IgD-negative memory B cell (primary cell): ENCODE data around the gene SF3A1. TPM values are rescaled to one million over a fixed set of nuclear protein-coding genes. Genes with fewer than 3 reads are reported as not detected.
A peak's percentile ranks its signal among the peaks of the same experiment; 100 is the strongest.
"Not testable (repeated sequence)": the region's sequence is repeated elsewhere in the genome, so short reads cannot be mapped to it uniquely, and the experiment has no call there.

ENCODE experiments used
- H3K27ac Mint-ChIP-seq, 3 donors: one replicate each; pipeline ENCODE4 v1.8.0; 2020 to 2022; ENCODE audit warnings: mild to moderate bottlenecking in 3 of 3, mixed read lengths in 3 of 3, moderate library complexity in 1 of 3
- H3K27me3 Mint-ChIP-seq: one replicate; pipeline ENCODE4 v1.8.0; 2021; ENCODE audit warnings: mixed read lengths
- H3K36me3 Mint-ChIP-seq: one replicate; pipeline ENCODE4 v1.8.0; 2020; ENCODE audit warnings: mild to moderate bottlenecking, mixed read lengths
- H3K4me1 Mint-ChIP-seq, 3 donors: one replicate each; pipeline ENCODE4 v1.8.0; 2020 to 2022; ENCODE audit warnings: mixed read lengths in 3 of 3, mild to moderate bottlenecking in 1 of 3
- H3K4me3 Mint-ChIP-seq, 4 donors: one replicate each; pipeline ENCODE4 v1.8.0; 2020 to 2022; ENCODE audit warnings: mild to moderate bottlenecking in 4 of 4, mixed read lengths in 4 of 4, moderate library complexity in 3 of 4
- H3K9me3 Mint-ChIP-seq, 3 donors: one replicate each; pipeline ENCODE4 v1.8.0; 2020 to 2021; ENCODE audit warnings: mixed read lengths in 3 of 3, mild to moderate bottlenecking in 1 of 3
- polyA plus RNA-seq: library from polyadenylated mRNA; unstranded; fragments of 300-500 nt; fragmentation: Illumina TruSeq; gene quantifications from one replicate; pipeline ENCODE4 v1.2.3, GENCODE V29; 2021

Gene SF3A1
- polyA plus RNA-seq: 120 TPM

- H3K36me3 Mint-ChIP-seq: peaks cover 2% of the 10 kb centered on the region
- no peaks in the 10 kb centered on the region for H3K27me3 Mint-ChIP-seq
- H3K4me3 Mint-ChIP-seq: peak within 1 kb of the TSS; percentile 94 to 99 (median 99)
- no peaks in the 10 kb centered on the region for H3K9me3 Mint-ChIP-seq
- peak within 1 kb of the TSS; percentile 95 to 99 (median 96) for H3K27ac Mint-ChIP-seq
- peaks cover 27 to 42% (median 39%) of the 10 kb centered on the region in 3 donors for H3K4me1 Mint-ChIP-seq
Measured at GRCh38 chr22:30356449-30357235, at the start of gene SF3A1, which contains the start of gene CCDC157. Gene SF3A1, minus strand, starts transcription at chr22:30356894. Its CDS starts 102 bp downstream, at chr22:30356792. Gene CCDC157, plus strand, starts transcription at chr22:30357007. Its CDS starts 8,994 bp downstream, at chr22:30366001.

DNA sequence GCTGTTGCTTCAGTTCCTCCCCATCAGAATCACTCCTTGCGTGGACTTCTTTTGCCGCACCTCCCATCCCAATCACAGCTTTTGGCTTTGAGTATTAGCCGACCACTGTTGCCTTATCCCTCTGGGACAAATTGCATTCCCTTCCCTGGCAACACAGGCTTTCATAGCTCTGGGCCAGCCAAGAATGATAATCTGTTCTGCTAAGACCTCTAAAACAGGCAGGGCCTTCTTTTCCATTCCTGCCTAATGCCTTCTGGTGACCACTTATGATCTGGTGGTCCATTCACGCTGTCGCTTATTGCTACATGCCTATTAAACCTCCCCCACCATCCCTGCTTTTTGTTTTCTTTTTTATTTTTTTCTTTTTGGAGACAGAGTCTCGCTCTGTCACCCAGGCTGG lies 49.7 kb upstream of the SF3A1 start:
- Mint-ChIP-seq H3K4me1 (no peaks in the 10 kb centered on the region), H3K27me3 (no peaks in the 10 kb centered on the region), H3K27ac (no peak overlapping the region), H3K36me3 (no peaks in the 10 kb centered on the region), H3K4me3 (no peak overlapping the region), H3K9me3 (no peaks in the 10 kb centered on the region)

GRCh38 chr22:30405731-30406130 lies 49.0 kb upstream of the SF3A1 start:
- Mint-ChIP-seq H3K9me3 (no peaks in the 10 kb centered on the region), H3K4me1 (no peaks in the 10 kb centered on the region), H3K36me3 (no peaks in the 10 kb centered on the region), H3K4me3 (no peak overlapping the region), H3K27ac (no peak overlapping the region), H3K27me3 (no peaks in the 10 kb centered on the region)

- Mint-ChIP-seq H3K4me3 (no peak overlapping the region), H3K9me3 (no peaks in the 10 kb centered on the region), H3K27me3 (peaks cover under 1% of the 10 kb centered on the region), H3K27ac (no peak overlapping the region), H3K36me3 (no peaks in the 10 kb centered on the region), H3K4me1 (peaks cover 0 to 1% (median 0%) of the 10 kb centered on the region in 3 donors)
Measured at GRCh38 chr22:30404307-30404706, 47.6 kb upstream of the SF3A1 start.

DNA sequence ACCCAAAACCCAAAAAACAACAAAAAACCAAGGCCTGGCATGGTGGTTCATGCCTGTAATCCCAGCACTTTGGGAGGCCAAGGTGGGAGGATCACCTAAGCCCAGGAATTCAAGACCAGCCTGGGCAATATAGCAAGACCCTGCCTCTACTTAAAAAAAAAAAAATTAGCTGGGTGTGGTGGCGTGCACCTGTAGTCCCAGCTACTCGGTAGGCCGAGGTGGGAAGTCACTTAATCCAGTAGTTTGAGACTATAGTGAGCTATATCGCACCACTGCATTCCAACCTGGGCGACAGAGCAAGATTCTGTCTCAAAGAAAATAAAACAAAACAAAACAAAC lies 46.0 kb upstream of the SF3A1 start:
- H3K9me3 Mint-ChIP-seq, H3K36me3 Mint-ChIP-seq, H3K4me3 Mint-ChIP-seq, H3K27ac Mint-ChIP-seq, H3K4me1 Mint-ChIP-seq: not testable (repeated sequence)
- H3K27me3 Mint-ChIP-seq: peaks cover 15% of the 10 kb centered on the region

GRCh38 chr22:30402028-30402765 lies 45.5 kb upstream of the SF3A1 start:
- H3K27me3 Mint-ChIP-seq: peaks cover 20% of the 10 kb centered on the region
- peaks cover 0 to 1% (median 0%) of the 10 kb centered on the region in 3 donors for H3K4me1 Mint-ChIP-seq
- H3K4me3 Mint-ChIP-seq: no peak overlapping the region
- H3K27ac Mint-ChIP-seq: no peak overlapping the region
- H3K36me3 Mint-ChIP-seq: no peaks in the 10 kb centered on the region
- no peaks in the 10 kb centered on the region for H3K9me3 Mint-ChIP-seq

DNA sequence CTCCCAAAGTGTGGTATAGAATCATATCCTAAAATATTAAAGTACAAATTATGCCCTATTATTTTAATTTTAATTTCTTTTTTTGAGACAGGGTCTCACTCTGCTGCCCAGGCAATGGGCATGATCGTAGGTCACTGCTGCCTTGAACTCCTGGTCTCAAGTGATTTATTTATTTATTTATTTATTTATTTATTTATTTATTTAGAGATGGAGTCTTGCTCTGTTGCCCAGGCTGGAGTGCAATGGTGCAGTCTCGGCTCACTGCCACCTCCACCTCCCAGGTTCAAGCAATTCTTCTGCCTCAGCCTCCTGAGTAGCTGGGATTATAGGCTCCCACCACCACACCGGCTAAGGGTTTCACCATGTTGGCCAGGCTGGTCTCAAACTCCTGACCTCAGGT lies 44.3 kb upstream of the SF3A1 start:
- peaks cover 30% of the 10 kb centered on the region for H3K27me3 Mint-ChIP-seq
- not testable (repeated sequence) for H3K36me3 Mint-ChIP-seq, H3K27ac Mint-ChIP-seq, H3K4me3 Mint-ChIP-seq, H3K4me1 Mint-ChIP-seq, H3K9me3 Mint-ChIP-seq

DNA sequence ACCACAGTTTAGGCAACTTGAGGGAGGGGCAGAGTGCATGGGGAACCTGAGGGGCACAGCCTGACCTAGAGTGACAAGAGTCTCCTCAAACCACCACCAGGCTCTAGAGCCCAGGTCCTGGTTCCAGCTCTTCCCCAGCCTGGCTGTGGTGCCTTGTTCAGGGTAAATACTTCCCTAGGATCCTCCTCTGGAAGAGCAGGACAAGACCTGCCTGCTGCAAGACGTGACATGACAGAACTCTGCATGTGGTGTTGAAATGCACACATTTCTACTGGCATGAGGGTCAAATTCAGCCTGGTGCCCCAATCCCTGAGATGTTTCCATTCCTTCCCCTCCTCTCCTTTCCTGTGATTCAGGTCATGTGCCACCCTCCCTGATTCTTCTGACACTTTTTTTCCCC lies 43.5 kb upstream of the SF3A1 start:
- Mint-ChIP-seq H3K36me3 (no peaks in the 10 kb centered on the region), H3K27me3 (peaks cover 39% of the 10 kb centered on the region), H3K9me3 (no peaks in the 10 kb centered on the region), H3K27ac (no peak overlapping the region), H3K4me1 (peaks cover 0 to 1% (median 0%) of the 10 kb centered on the region in 3 donors), H3K4me3 (no peak overlapping the region)

DNA sequence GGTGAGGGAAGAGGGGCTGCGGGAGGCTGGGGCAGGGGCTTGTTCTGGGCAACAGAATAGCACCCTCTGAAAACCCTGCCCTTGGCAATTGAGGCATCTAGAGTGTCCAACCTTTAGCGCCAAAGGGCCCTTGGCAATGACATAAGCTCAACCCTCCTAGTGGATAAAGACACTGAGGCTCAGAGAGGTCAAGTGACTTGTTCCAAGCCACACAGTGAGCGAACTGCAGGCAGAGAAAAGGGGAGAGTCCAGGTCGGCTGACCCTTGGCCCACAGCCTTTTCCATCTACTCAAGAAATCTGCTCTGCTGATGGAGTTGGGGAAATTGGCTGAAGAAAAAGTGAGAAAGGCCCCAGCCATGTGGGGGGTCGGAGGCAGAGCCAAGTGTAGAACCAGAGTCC lies 43.0 kb upstream of the SF3A1 start:
- peaks cover 0 to 1% (median 0%) of the 10 kb centered on the region in 3 donors for H3K4me1 Mint-ChIP-seq
- H3K36me3 Mint-ChIP-seq: no peaks in the 10 kb centered on the region
- H3K4me3 Mint-ChIP-seq: no peak overlapping the region
- peaks cover 39% of the 10 kb centered on the region for H3K27me3 Mint-ChIP-seq
- H3K9me3 Mint-ChIP-seq: no peaks in the 10 kb centered on the region
- no peak overlapping the region for H3K27ac Mint-ChIP-seq

- Mint-ChIP-seq H3K4me3 (peak overlapping the region in 2 of 4 donors; percentile 11 to 54), H3K36me3 (no peaks in the 10 kb centered on the region), H3K4me1 (peaks cover 0 to 1% (median 0%) of the 10 kb centered on the region in 3 donors), H3K27ac (peak overlapping the region in 2 of 3 donors; percentile 53 to 78), H3K9me3 (no peaks in the 10 kb centered on the region), H3K27me3 (peaks cover 39% of the 10 kb centered on the region)
Measured at GRCh38 chr22:30398685-30399680, 42.3 kb upstream of the SF3A1 start.

DNA sequence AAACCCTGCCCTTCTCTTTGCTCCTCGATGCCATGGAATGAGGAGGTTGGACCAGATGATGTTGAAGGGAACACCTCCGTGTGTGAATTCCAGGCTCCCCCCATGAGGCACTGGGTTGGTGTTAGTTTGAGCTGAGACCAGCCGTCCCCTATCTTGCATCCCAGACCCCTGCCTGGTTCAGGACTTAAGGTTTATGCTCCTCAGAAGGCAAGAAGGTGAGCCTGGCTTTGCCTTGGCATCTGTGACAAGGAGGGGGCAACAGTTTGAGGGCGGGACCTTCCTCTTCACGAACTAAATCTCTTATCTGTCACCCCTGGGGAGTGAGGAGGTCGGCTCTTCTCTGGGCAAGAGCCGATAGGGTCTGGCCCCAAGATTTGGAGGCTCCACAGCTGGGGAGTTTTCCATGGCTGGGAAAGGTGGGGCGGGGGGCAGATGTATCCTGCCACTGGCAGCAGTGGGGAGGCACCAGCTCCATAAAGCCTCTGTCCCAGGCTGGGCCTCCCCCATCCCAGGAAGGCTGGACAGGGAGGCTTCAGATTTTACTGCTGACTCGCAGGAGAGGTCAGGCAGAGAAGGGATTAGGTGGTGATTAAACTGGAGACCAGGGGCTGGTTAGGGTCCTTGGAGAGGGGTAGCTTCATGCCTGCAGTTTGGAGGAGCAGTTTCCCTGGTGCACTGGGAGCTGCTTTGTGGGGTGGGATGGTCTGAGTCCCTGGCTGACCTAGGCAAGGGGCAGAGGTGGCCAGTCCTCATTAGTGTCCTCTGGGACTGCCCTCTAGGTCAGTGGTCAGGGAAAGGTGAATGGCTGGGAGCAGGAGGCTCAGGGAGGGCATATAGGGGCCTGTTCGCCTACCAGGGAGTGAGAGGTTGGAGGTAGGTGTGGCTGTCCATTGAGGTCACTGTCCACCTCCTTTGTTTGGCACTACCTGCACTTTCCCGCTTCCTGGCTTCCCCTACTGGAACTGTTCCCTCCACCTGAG lies 41.3 kb upstream of the SF3A1 start:
- peak overlapping the region; percentile 11 to 89 (median 76) for H3K4me3 Mint-ChIP-seq
- H3K36me3 Mint-ChIP-seq: no peaks in the 10 kb centered on the region
- H3K27me3 Mint-ChIP-seq: peaks cover 44% of the 10 kb centered on the region
- H3K4me1 Mint-ChIP-seq: peaks cover 0 to 3% (median 1%) of the 10 kb centered on the region in 3 donors
- peaks cover 0 to 2% (median 0%) of the 10 kb centered on the region in 3 donors for H3K9me3 Mint-ChIP-seq
- H3K27ac Mint-ChIP-seq: peak overlapping the region in 2 of 3 donors; percentile 53 to 78

GRCh38 chr22:30396871-30397655 lies 40.4 kb upstream of the SF3A1 start, which contains the start of gene SEC14L2:
Gene SEC14L2, plus strand, starts transcription at chr22:30397018. Its CDS starts 99 bp downstream, at chr22:30397117.
- Mint-ChIP-seq H3K27me3 (peaks cover 44% of the 10 kb centered on the region), H3K9me3 (peaks cover 0 to 2% (median 0%) of the 10 kb centered on the region in 3 donors), H3K27ac (peak within 1 kb of the TSS in 1 of 3 donors; percentile 23), H3K36me3 (no peaks in the 10 kb centered on the region), H3K4me3 (peak within 1 kb of the TSS; percentile 50 to 89 (median 80)), H3K4me1 (peaks cover 2 to 6% (median 5%) of the 10 kb centered on the region in 3 donors)

DNA sequence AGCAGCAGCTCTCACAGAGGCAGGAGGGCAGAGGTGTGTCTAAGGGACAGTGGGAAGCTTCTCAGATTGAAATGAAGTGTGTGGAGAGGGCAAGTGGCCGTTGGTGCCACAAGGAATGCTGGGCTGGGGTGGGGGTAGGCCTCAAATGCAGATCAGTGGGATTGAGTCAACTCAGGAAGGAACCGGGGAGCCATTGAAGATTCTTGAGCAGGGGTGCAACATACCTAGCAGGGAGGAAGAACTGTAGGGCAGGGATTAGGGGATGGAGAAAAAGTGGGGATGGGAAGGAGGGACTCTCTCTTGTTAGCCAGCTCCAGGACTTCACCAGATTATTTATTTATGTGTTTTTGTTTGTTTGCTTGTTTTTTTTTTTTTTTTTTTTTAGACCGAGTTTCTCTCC lies 37.2 kb upstream of the SF3A1 start:
- peak overlapping the region in 1 of 4 donors; percentile 71 for H3K4me3 Mint-ChIP-seq
- H3K4me1 Mint-ChIP-seq: peaks cover 10 to 17% (median 15%) of the 10 kb centered on the region in 3 donors
- no peaks in the 10 kb centered on the region for H3K36me3 Mint-ChIP-seq
- H3K9me3 Mint-ChIP-seq: peaks cover 0 to 2% (median 0%) of the 10 kb centered on the region in 3 donors
- peak overlapping the region in 1 of 3 donors; percentile 72 for H3K27ac Mint-ChIP-seq
- H3K27me3 Mint-ChIP-seq: peaks cover 39% of the 10 kb centered on the region
